NCI-H510A (cell line): ENCODE measurements around the gene NTNG2.
"Not testable (repeated sequence)": the region's sequence is repeated elsewhere in the genome, so short reads cannot be mapped to it uniquely, and the experiment has no call there.

Source experiments
- DNase-seq: peaks from one replicate; lab custom pipeline; 2025; lab: John Stamatoyannopoulos, UW

The NTNG2 gene

DNA sequence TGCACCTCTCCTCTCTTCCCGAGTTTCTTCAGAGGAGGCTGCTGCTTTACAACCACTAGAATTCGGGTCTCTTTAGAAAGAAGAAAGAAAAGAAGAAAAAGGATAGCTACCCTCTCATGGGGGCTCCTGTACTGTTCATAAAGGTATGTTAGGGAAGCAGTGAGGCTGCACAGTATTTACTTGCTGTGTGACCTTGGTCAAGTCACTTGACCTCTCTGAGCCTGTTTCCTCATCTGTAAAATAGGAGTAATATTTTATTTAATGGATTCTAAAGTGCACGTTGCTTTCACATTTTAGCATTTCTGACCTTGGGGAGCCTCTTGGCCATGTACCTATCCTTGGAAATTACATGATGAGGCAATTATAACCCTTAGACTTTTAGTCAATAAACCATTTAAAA, 104.2 kb downstream of the NTNG2 start:
- no peak for DNase-seq

DNA sequence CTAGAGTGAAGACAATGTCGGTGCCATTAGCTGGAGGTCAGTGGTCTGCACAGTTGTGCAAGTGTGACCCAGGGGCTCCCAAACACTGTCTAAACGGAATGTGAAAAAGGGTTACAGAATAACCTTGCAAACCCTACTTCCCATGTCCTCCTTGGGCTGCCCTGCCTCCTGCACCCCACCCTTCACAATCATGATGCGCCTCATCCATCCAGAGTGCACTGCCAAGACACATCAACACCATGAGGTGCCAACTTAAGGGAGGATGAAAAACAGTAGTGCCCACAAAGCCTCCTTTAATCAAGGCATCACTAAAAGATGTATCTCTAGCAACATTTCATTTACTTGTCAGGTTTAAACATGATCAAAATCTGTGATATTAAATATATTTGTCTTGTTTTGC, 105.8 kb downstream of the NTNG2 start:
- DNase-seq = no peak

DNA sequence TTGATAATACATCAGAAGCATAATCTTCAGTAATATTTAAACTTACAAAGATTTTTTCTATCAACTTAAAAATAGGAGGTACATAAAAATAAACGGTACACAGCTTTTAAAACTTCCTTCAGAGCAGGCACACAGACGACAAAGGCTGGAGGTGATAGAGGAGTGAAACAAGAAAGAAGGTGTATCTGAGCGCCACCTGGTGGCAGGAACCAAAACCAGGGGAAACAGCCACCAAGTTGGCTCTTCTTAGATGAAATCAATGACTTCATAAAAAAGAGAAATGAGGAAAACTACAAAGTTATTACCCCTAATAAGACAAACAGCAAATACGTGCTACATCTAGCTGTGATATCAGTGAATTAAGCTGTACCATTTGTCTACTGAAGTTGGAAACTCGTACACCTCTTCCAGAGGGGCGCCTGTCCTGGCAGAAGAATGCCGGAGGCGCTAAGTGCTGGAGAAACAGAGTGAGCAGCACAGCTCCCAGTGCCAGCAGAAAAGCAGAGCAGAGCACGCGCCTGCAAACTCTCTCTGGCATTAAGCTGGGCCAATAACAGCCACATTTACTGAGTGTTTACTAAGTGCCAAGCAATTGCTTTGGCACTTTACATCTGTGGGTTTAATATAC, 107.0 kb downstream of the NTNG2 start:
- no peak for DNase-seq

DNA sequence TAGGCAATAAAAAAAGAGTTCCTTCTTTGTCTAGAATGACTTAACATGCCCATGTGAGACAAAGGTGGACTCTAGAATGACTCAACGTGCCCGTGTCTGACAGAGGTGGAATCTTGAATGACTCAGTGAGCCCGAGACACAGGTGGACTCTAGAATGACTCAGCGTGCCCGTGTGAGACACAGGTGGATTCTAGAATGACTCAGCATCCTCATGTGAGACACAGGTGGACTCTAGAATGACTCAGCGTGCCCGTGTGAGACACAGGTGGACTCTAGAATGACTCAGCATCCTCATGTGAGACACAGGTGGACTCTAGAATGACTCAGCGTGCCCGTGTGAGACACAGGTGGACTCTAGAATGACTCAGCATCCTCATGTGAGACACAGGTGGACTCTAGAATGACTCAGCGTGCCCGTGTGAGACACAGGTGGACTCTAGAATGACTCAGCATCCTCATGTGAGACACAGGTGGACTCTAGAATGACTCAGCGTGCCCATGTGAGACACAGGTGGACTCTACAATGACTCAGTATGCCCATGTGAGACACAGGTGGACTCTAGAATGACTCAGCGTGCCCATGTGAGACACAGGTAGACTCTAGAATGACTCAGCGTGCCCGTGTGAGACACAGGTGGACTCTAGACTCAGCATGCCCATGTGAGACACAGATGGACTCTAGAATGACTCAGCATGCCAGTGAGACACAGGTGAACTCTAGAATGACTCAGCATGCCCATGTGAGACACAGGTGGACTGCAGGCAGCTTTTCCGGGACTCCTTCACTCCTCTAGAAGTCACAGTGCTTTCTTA, 108.1 kb downstream of the NTNG2 start:
- DNase-seq = not testable (repeated sequence)

DNA sequence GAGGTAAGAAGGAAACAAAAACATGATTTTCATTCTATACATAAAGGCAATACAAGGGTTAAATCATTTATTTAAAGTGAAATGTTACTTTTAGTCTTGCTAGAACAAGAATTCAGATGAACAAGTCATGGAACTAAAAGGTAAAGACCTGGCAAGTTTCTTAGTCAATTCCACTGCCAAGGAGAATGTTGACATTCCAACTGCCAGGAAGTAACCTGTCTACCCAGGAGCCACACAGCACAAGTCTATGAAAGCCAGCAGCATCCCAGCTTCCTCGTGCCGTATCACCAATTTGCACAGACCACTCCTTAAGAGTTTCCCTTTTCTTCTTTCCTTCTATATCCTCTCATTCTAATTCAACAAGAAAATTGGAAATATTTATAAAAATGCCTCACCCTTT, 113.0 kb downstream of the NTNG2 start:
- DNase-seq = no peak

DNA sequence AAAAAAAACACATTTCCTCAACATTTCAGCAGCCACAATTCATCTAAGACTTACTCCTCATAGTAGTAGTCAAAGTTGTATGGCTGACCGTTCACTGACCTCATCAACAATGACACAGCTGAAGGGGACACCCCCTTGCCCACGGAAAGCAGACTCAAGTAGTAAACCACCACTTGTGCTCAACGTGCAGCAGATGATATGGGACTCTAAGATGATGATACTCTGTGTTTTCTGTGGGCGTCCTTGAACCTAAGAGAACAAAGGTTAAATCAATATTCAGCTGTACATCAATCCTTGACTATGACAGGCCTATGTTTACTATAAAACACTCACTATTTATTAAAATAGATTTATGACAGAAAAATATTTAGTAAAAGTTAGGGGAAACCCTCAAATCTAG, 121.3 kb downstream of the NTNG2 start:
- no peak for DNase-seq

DNA sequence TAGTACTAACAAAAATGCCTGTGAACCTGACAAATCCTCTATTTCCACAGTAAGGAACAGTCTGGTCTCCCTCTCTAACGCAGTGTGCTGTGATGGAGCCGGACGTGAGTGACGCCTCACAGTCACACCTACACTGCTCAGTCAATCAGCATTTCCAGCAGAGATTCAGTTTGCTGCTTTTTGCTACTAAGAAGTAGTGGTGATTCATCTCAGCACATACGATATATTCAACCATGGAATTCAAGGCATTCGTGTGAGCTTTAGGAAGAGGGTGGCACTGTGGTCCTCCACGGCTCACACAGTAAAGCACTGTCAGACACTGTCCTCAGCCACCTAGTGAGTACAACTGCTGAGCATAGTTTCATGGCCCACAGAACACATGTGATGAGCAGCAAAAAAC, 122.0 kb downstream of the NTNG2 start:
- no peak for DNase-seq

DNA sequence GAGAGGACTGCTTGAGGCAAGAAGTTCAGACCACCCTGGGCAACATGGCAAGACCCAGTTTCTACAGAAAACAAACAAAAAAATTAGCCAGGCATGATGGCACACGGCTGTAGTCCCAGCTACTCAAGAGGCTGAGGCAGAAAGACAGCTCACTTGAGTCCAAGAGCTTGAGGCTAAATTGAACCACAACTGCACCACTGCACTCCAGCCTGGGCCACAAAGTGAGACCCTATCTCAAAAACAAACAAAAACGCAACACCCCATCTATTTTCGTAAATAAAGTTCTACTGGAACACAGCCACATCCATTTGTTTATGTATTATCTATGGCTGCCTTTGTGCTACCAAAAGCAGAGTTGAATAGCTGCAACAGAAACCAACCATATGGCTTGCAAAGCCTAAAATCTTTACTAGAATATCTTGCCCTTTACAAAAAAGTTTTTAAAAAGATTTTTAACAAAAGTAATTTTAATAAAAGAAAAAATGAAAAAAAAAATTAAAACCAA, 125.5 kb downstream of the NTNG2 start:
- DNase-seq = no peak

DNA sequence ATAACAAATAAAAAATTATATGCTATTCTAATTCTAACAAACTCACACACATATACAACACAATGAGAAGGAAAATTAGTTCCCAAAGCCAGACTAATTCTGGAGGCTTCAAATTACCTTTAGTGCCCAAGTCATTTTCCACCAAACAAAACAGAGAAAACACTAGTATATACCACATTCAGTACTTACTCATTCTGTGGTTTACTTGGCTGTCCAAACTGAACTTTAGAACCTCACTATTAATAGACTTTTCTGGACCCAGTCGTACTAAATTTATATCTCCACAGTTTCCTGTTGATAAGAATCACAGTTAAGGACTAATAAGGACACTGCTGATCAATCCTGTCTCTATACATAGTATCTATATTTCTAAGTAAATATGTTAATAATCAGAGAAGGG, 126.5 kb downstream of the NTNG2 start:
- no peak for DNase-seq

DNA sequence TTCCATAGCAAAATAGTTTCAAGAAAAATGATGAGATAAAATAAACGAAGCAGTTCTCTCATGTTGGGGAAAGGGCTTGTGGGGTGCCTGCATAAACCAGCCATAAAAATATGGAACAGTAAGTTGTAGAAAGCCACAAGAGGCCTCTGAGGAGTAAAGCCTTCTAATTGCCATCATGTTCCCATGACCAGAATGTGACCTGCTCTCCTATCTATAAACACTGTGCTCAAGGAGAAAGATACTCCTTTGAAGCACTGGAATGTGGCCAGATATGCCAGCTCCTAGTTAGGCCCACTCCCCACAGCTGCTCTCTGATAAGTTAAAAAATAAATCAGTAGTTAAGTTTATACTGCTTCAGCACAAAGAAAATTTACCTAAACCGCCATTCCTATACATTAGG, 127.1 kb downstream of the NTNG2 start:
- no peak for DNase-seq

- no peak for DNase-seq
These were observed 131.4 kb downstream of the NTNG2 start for GRCh38 chr9:132293145-132293721.
